Measurements from ENCODE around the gene CTNNA3. TPM values are rescaled to one million over a fixed set of nuclear protein-coding genes. Genes with fewer than 3 reads are reported as not detected.

CTNNA3 gene
- total RNA-seq, 1 experiment from 2014 or later, result 0.32 TPM

DNA sequence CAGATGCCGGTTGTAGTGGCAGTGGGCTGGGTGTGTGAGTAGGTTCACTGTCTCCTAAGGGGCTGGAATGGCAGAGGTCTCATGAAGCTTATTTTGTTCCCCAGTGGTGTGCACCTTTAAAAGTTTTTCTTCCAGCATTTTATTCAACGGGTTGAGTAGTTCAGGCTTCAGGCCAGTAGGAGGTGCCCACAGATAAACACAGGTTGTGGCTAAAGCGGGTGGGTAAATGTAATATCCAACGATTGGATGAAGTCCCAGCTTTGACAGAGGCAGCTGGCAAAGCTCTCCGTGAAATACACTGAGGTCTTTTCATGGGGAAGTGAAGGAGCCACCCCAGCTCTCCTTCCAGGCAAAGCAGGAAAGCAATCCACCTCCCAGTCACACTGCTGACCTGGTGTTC, 1109.9 kb downstream of the CTNNA3 start:
- Histone ChIP-seq H3K79me2 (ENCODE audit: insufficient read depth, low read length) (no peaks in the 10 kb centered on the region), H3K4me1 (ENCODE audit: control insufficient read depth in 1 of 2, insufficient read depth in 2 of 2, low read length in 2 of 2) (no peaks in the 10 kb centered on the region), H3K4me2 (ENCODE audit: low read length) (no peak overlapping the region), H3K9ac (ENCODE audit: low read length) (no peak overlapping the region), H4K20me1 (ENCODE audit: insufficient read depth) (no peaks in the 10 kb centered on the region), H2AFZ (ENCODE audit: low read depth, low read length, poor library complexity, severe bottlenecking) (no peak overlapping the region), H3K27ac (ENCODE audit: low read depth, low read length) (no peak overlapping the region), H3K9me2 (ENCODE audit: insufficient read depth) (no peaks in the 10 kb centered on the region), H3K27me3 (ENCODE audit: insufficient read depth, low read length) (no peaks in the 10 kb centered on the region), H3K9me3 (ENCODE audit: control insufficient read depth in 1 of 2, insufficient read depth in 1 of 2, low read depth in 1 of 2, low read length in 2 of 2) (no peaks in the 10 kb centered on the region), H3K36me3 (ENCODE audit: control insufficient read depth in 1 of 2, insufficient read depth in 2 of 2, low read length in 2 of 2) (no peaks in the 10 kb centered on the region), H3K4me3 (replicated peaks in 1 of 2; ENCODE audit: low read depth in 1 of 2, low read length in 2 of 2) (no peak overlapping the region)
- BruUV-seq (replicated peaks), result no TSS peak
- DNase-seq (ENCODE audit: low read depth, low spot score) (no peak), ATAC-seq (peak; percentile 72)
- RAD21 ChIA-PET (ENCODE audit: low non-redundant PET in 1 of 2, low total read pairs in 2 of 2, uncharacterized antibody in 2 of 2, unreplicated experiment in 2 of 2), result no interaction called here
- POLR2A ChIA-PET, result no interaction called here
- CTCF ChIA-PET, result no interaction called here
- intact Hi-C loops (cut with micrococcal nuclease), result no loop called here
- TF ChIP-seq, protein P1, sequence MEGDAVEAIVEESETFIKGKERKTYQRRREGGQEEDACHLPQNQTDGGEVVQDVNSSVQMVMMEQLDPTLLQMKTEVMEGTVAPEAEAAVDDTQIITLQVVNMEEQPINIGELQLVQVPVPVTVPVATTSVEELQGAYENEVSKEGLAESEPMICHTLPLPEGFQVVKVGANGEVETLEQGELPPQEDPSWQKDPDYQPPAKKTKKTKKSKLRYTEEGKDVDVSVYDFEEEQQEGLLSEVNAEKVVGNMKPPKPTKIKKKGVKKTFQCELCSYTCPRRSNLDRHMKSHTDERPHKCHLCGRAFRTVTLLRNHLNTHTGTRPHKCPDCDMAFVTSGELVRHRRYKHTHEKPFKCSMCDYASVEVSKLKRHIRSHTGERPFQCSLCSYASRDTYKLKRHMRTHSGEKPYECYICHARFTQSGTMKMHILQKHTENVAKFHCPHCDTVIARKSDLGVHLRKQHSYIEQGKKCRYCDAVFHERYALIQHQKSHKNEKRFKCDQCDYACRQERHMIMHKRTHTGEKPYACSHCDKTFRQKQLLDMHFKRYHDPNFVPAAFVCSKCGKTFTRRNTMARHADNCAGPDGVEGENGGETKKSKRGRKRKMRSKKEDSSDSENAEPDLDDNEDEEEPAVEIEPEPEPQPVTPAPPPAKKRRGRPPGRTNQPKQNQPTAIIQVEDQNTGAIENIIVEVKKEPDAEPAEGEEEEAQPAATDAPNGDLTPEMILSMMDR (IDR thresholded peaks at IDR 0.05 in 2 of 3, conservative IDR thresholded peaks at IDR 0.05 in 1 of 3; ENCODE audit: borderline replicate concordance in 1 of 3, insufficient read depth in 1 of 3, low read depth in 2 of 3, low read length in 2 of 3), result peak in 2 of 3 experiments; percentile 36 to 42; a peak in 3 of 6 replicates
- no peak for TF ChIP-seq EGR1 (IDR thresholded peaks at IDR 0.05; ENCODE audit: low read depth)

DNA sequence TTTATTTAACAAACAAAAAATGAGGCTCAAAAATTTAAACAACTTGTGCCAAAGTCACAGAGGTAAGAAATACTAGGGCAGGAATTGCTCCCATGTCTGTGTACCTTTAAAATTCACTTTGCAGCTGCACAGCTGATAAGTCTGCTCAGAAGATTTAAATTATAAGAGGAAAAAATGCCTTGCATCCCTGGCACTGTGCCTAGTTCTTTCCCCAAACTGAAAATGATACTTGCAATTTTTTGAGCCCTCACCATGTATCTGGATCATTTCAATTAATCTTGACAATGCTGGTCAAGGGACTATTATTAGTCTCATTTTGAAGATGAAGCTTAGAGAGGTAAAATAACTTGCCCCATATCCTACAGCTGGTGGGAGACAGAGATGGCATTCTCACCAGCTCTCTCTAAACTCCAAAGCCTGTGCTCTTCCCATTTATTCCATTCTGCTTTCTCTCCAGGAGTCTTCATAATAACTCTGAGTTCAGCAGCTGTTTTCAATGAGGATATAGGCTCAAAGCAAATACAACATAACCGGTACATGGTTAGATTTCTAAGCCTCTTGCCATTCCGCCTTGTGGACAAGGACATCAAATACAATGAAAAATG, 1120.6 kb downstream of the CTNNA3 start:
- ChIA-PET POLR2A (no interaction called here), RAD21 (ENCODE audit: low non-redundant PET in 1 of 2, low total read pairs in 2 of 2, uncharacterized antibody in 2 of 2, unreplicated experiment in 2 of 2) (no interaction called here), CTCF (no interaction called here)
- TF ChIP-seq SRF (IDR thresholded peaks at IDR 0.05; ENCODE audit: low read depth) (no peak), YY1 (IDR thresholded peaks at IDR 0.05; ENCODE audit: extremely low read depth, insufficient replicate concordance, low read depth, low read length) (no peak), ELF1 (IDR thresholded peaks at IDR 0.05; ENCODE audit: borderline replicate concordance, low read depth) (no peak), EGR1 (IDR thresholded peaks at IDR 0.05; ENCODE audit: low read depth) (no peak), EZH2 (IDR thresholded peaks at IDR 0.05) (no peak), POLR2A (IDR thresholded peaks at IDR 0.05; ENCODE audit: borderline replicate concordance, extremely low read depth, insufficient read depth, insufficient read length) (no peak)
- TF ChIP-seq, protein P2, sequence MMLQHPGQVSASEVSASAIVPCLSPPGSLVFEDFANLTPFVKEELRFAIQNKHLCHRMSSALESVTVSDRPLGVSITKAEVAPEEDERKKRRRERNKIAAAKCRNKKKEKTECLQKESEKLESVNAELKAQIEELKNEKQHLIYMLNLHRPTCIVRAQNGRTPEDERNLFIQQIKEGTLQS (IDR thresholded peaks at IDR 0.05), result no peak
- TF ChIP-seq, protein P3, sequence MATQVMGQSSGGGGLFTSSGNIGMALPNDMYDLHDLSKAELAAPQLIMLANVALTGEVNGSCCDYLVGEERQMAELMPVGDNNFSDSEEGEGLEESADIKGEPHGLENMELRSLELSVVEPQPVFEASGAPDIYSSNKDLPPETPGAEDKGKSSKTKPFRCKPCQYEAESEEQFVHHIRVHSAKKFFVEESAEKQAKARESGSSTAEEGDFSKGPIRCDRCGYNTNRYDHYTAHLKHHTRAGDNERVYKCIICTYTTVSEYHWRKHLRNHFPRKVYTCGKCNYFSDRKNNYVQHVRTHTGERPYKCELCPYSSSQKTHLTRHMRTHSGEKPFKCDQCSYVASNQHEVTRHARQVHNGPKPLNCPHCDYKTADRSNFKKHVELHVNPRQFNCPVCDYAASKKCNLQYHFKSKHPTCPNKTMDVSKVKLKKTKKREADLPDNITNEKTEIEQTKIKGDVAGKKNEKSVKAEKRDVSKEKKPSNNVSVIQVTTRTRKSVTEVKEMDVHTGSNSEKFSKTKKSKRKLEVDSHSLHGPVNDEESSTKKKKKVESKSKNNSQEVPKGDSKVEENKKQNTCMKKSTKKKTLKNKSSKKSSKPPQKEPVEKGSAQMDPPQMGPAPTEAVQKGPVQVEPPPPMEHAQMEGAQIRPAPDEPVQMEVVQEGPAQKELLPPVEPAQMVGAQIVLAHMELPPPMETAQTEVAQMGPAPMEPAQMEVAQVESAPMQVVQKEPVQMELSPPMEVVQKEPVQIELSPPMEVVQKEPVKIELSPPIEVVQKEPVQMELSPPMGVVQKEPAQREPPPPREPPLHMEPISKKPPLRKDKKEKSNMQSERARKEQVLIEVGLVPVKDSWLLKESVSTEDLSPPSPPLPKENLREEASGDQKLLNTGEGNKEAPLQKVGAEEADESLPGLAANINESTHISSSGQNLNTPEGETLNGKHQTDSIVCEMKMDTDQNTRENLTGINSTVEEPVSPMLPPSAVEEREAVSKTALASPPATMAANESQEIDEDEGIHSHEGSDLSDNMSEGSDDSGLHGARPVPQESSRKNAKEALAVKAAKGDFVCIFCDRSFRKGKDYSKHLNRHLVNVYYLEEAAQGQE (IDR thresholded peaks at IDR 0.05; ENCODE audit: low read depth), result no peak
- TF ChIP-seq, protein P1 (IDR thresholded peaks at IDR 0.05 in 2 of 3, conservative IDR thresholded peaks at IDR 0.05 in 1 of 3; ENCODE audit: borderline replicate concordance in 1 of 3, insufficient read depth in 1 of 3, low read depth in 2 of 3, low read length in 2 of 3), result no peak
- Histone ChIP-seq H3K4me2 (ENCODE audit: low read length) (no peak overlapping the region), H3K79me2 (ENCODE audit: insufficient read depth, low read length) (no peaks in the 10 kb centered on the region), H3K27ac (ENCODE audit: low read depth, low read length) (no peak overlapping the region), H3K27me3 (ENCODE audit: insufficient read depth, low read length) (no peaks in the 10 kb centered on the region), H4K20me1 (ENCODE audit: insufficient read depth) (no peaks in the 10 kb centered on the region), H3K9ac (ENCODE audit: low read length) (no peak overlapping the region), H3K9me2 (ENCODE audit: insufficient read depth) (no peaks in the 10 kb centered on the region), H3K9me3 (ENCODE audit: control insufficient read depth in 1 of 2, insufficient read depth in 1 of 2, low read depth in 1 of 2, low read length in 2 of 2) (no peaks in the 10 kb centered on the region), H2AFZ (ENCODE audit: low read depth, low read length, poor library complexity, severe bottlenecking) (no peak overlapping the region), H3K4me1 (ENCODE audit: control insufficient read depth in 1 of 2, insufficient read depth in 2 of 2, low read length in 2 of 2) (no peaks in the 10 kb centered on the region), H3K4me3 (replicated peaks in 1 of 2; ENCODE audit: low read depth in 1 of 2, low read length in 2 of 2) (no peak overlapping the region), H3K36me3 (ENCODE audit: control insufficient read depth in 1 of 2, insufficient read depth in 2 of 2, low read length in 2 of 2) (no peaks in the 10 kb centered on the region)
- ATAC-seq (no peak), DNase-seq (ENCODE audit: low read depth, low spot score) (no peak)
- intact Hi-C loops (cut with micrococcal nuclease), result no loop called here
- no TSS peak for BruUV-seq (replicated peaks)
